Measurements from ENCODE around the gene GRIP1. TPM values are rescaled to one million over a fixed set of nuclear protein-coding genes. Genes with fewer than 3 reads are reported as not detected.

Gene GRIP1
- total RNA-seq, 2 donors from 2014 or later: 0.28 TPM; not detected in 1

DNA sequence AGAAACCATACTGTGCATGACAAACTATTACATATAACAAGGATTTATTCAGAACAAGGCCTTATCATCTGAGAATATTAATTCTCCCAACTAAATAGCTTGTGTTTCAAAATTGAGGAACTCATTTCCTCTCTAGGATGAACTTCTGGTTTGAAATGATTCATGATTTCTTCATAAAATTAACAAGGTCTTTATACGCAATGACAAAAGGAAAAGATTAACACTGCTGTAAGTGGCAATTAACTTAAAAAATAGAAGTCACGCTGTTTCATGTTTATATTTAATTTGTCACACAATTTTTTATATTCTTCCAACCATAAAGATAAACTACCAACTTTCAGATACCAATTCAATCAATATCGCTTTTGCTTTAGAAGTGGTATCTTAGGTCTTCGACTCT, 80.8 kb downstream of the GRIP1 start:
- no peaks in the 10 kb centered on the region for H3K27me3 ChIP-seq (replicated peaks; ENCODE audit: insufficient read depth)
- TF ChIP-seq, protein P1, sequence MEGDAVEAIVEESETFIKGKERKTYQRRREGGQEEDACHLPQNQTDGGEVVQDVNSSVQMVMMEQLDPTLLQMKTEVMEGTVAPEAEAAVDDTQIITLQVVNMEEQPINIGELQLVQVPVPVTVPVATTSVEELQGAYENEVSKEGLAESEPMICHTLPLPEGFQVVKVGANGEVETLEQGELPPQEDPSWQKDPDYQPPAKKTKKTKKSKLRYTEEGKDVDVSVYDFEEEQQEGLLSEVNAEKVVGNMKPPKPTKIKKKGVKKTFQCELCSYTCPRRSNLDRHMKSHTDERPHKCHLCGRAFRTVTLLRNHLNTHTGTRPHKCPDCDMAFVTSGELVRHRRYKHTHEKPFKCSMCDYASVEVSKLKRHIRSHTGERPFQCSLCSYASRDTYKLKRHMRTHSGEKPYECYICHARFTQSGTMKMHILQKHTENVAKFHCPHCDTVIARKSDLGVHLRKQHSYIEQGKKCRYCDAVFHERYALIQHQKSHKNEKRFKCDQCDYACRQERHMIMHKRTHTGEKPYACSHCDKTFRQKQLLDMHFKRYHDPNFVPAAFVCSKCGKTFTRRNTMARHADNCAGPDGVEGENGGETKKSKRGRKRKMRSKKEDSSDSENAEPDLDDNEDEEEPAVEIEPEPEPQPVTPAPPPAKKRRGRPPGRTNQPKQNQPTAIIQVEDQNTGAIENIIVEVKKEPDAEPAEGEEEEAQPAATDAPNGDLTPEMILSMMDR (IDR thresholded peaks at IDR 0.05): no peak

DNA sequence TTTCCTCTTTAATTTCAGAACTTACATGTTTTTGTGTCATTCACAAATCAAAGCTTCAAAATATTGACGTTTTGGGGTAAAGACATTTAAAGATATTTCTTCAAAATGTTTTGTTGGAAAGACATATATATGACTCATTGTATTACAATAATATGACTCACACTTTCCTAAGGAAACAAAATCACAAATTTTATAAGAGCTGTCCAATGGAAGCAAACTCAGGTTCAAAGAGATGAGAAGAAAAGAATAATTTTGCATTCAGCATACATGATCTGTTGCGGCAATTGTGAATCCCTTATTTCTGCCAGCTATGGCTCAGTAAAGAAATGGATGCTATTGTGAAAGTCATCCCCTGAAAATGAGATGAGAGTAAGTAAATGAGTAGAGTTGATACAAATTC, 82.7 kb downstream of the GRIP1 start:
- Histone ChIP-seq H3K4me3 (no peak overlapping the region), H3K27me3 (replicated peaks; ENCODE audit: insufficient read depth) (no peaks in the 10 kb centered on the region), H3K4me1 (ENCODE audit: control insufficient read depth in 1 of 2, low read depth in 2 of 2) (no peaks in the 10 kb centered on the region), H3K36me3 (no peaks in the 10 kb centered on the region), H3K9me3 (no peaks in the 10 kb centered on the region), H3K27ac (no peak overlapping the region)
- ATAC-seq (ENCODE audit: insufficient number of reproducible peaks, low FRiP score, low read depth) (no peak), DNase-seq (ENCODE audit: low spot score) (no peak)
- TF ChIP-seq, protein P1 (IDR thresholded peaks at IDR 0.05): no peak

More for the DNA sequence above, 80.8 kb downstream of the GRIP1 start:
- Histone ChIP-seq H3K4me3 (no peak overlapping the region), H3K36me3 (no peaks in the 10 kb centered on the region), H3K27ac (no peak overlapping the region), H3K4me1 (ENCODE audit: control insufficient read depth in 1 of 2, low read depth in 2 of 2) (no peaks in the 10 kb centered on the region), H3K9me3 (no peaks in the 10 kb centered on the region)
- ATAC-seq (ENCODE audit: insufficient number of reproducible peaks, low FRiP score, low read depth) (no peak), DNase-seq (ENCODE audit: low spot score) (no peak)

- Histone ChIP-seq H3K4me1 (ENCODE audit: control insufficient read depth in 1 of 2, low read depth in 2 of 2) (no peaks in the 10 kb centered on the region), H3K27me3 (replicated peaks; ENCODE audit: insufficient read depth) (no peaks in the 10 kb centered on the region), H3K9me3 (no peaks in the 10 kb centered on the region), H3K4me3 (no peak overlapping the region), H3K36me3 (no peaks in the 10 kb centered on the region), H3K27ac (no peak overlapping the region)
- no peak for DNase-seq (ENCODE audit: low spot score)
- TF ChIP-seq, protein P1 (IDR thresholded peaks at IDR 0.05): no peak
- no peak for ATAC-seq (ENCODE audit: insufficient number of reproducible peaks, low FRiP score, low read depth)
Measured at GRCh38 chr12:66594688-66595087, 84.2 kb downstream of the GRIP1 start.

- no peaks in the 10 kb centered on the region for H3K4me1 ChIP-seq (ENCODE audit: control insufficient read depth in 1 of 2, low read depth in 2 of 2)
- H3K27me3 ChIP-seq (replicated peaks; ENCODE audit: insufficient read depth): no peaks in the 10 kb centered on the region
Measured at GRCh38 chr12:66590275-66590985, 88.4 kb downstream of the GRIP1 start.

GRCh38 chr12:66589095-66589494, 89.8 kb downstream of the GRIP1 start:
- TF ChIP-seq, protein P1 (IDR thresholded peaks at IDR 0.05): no peak
- ATAC-seq (ENCODE audit: insufficient number of reproducible peaks, low FRiP score, low read depth) (no peak), DNase-seq (ENCODE audit: low spot score) (no peak)
- H3K36me3 ChIP-seq: no peaks in the 10 kb centered on the region
- H3K27ac ChIP-seq: no peak overlapping the region
- no peaks in the 10 kb centered on the region for H3K9me3 ChIP-seq
- H3K4me3 ChIP-seq: no peak overlapping the region
- H3K27me3 ChIP-seq (replicated peaks; ENCODE audit: insufficient read depth): no peaks in the 10 kb centered on the region
- no peaks in the 10 kb centered on the region for H3K4me1 ChIP-seq (ENCODE audit: control insufficient read depth in 1 of 2, low read depth in 2 of 2)

More at GRCh38 chr12:66590275-66590985, 88.4 kb downstream of the GRIP1 start:
- TF ChIP-seq, protein P1 (IDR thresholded peaks at IDR 0.05): no peak
- ATAC-seq (ENCODE audit: insufficient number of reproducible peaks, low FRiP score, low read depth) (no peak), DNase-seq (ENCODE audit: low spot score) (no peak)
- Histone ChIP-seq H3K9me3 (no peaks in the 10 kb centered on the region), H3K4me3 (no peak overlapping the region), H3K36me3 (no peaks in the 10 kb centered on the region), H3K27ac (no peak overlapping the region)

All from thoracic aorta (tissue), 2 donors.